Stimulated activated CD4-positive, alpha-beta T cell treated with anti-CD3 and anti-CD28 coated beads, Interleukin-2, amount 100 ng/mL, for 48 hours (primary cell): ENCODE data around the gene SIPA1L3.

ENCODE experiments used
- DNase-seq, 2 donors: peaks; one replicate each; pipeline ENCODE4 v3.0.0-alpha.2; 2020

SIPA1L3 gene

GRCh38 chr19:37947778-37948177, 40.8 kb downstream of the SIPA1L3 start:
- no peak for DNase-seq

DNA sequence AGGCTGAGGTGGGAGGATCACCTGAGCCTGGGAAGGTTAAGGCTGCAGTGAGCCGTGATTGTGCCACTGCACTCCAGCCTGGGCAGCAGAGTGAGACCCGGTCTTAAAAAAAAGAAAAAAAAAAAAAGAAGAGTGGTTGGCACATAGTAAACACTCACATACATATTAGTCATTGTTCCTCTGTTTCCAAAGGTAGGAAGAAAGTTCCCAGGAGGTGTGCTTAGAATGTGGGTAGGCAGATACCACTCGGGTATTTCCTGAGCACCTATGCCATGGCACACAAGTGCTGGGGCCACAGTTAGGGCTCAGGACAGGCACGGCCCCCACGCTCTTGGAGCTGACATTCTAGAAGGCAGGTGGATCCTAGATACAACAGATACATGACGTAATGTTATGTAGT, 41.4 kb downstream of the SIPA1L3 start:
- no peak for DNase-seq

DNA sequence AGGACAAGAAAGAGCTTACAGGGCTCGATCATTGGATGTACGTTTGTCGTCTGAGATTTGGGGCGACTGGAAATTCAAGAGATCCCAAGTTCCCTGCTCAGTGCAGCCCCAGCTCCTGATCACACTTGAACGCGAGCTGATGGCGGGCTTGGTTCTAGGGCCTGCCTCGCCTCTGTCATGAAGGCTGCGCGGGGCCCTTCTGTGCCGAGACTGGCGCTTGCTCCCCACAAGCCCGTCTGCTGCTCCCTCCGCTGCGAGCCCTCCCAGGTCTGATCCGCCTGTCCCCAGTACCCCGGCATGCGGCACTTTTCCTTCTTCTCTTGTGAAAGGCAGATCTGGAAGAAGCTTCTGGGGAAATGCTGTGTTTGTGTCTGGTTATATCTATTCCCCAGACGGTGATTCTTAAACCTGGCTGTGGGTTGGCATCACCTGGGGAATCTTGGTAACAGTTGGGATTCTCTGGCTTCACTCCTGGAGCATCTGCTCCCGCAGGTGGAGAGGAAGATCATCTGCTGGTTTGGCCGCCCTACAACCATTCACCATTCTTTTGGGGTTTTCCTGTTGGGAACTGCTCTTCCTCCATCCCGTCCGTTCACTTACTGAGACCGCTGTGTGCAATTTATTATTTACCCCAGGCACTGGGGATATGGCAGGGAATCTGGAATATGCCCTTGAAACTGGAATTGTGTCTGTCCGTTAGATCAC, 43.6 kb downstream of the SIPA1L3 start:
- DNase-seq = no peak

DNA sequence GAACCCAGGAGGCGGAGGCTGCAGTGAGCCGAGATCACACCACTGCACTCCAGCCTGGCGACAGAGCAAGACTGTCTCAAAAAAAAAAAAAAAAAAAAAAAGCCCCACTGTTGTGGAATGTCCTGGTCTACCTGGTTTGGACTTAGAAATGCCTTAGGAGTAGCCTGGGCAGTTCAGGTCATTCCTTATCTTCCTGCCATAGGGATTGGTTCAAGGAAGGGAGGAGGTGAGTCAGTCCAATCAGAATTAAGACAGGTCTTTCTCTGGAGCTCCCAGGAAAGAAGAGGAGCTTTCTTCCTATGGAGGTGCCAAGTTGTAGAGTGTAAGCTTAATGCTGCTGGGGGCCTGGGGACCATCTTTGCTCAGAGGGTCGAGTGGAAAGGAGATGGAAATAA, 44.8 kb downstream of the SIPA1L3 start:
- DNase-seq = no peak

DNA sequence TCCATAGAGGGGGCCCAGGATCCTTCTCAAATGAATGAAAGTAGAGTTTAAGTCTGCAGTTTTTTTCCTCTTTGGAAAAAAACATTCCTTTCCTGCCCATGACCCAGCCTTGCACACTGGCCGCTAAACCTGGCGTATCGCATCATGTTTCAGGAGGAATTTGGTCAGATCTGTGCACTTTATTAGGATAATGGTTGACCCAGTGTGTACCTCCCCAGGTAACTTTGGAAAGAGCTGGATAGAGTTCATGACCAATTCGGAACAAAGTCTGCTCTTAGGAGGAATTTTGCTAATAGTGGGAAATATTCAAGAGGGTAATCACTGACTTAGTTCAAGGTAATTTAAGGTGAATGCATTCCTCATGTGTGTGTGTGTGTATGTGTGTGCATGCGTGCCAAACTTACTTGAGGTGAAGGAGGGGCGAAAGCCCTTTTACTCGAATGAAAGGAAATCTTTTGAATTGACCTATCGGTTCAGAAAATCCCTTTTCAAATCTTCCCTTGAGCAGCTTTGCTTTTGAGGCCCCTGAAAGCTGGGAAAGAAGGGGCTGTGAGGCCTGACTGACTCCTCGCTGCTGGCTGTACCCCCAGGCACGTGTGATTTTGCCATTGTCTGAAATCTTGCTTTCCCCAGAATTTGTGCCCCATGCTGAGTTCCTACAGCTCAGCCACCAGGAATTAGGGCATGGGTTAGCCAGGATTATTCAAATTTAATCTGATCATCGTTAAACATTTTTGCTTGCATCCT, 46.3 kb downstream of the SIPA1L3 start:
- DNase-seq = no peak

DNA sequence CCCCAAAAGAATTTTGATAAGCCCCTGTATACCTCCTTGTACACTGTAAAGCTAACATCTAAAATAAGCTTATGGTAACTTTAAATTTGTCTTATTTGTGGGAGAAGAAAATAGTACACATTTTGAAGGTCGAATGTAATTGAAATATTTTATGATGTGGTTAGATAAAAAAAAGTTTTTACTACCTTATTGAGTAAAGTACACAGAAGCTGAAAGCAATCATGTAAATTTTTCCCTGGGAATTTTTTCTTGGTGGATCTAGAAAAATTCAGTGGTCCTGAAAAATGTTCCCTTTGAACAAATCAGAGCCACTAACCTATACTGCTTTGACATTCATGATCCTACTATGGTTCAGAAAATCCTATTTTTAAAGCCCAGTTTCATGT, 46.9 kb downstream of the SIPA1L3 start:
- no peak for DNase-seq

DNA sequence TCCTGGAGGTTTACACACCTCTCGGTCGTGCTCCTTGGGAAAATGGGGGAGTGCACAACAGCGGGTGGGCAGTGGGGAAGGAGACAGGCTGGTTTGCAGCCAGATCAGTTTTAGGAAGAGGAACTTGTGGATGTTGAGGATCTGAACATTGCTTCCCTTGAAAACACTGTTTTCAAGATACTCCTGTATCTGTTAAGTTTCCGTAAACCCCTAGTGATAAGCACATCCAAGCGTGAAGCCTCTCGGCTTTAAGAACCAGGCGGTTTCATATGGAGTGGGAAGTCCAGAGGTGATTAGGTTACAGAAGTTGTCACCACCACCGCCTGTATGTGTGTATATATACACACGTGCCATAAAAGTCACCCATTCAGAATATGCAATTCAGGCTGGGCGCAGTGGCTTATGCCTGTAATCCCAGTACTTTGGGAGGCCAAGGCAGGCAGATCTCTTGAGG, 47.4 kb downstream of the SIPA1L3 start:
- no peak for DNase-seq

- no peak for DNase-seq
These were observed 49.0 kb downstream of the SIPA1L3 start for GRCh38 chr19:37955986-37956385.

GRCh38 chr19:37957176-37957575, 50.2 kb downstream of the SIPA1L3 start:
- no peak for DNase-seq

DNA sequence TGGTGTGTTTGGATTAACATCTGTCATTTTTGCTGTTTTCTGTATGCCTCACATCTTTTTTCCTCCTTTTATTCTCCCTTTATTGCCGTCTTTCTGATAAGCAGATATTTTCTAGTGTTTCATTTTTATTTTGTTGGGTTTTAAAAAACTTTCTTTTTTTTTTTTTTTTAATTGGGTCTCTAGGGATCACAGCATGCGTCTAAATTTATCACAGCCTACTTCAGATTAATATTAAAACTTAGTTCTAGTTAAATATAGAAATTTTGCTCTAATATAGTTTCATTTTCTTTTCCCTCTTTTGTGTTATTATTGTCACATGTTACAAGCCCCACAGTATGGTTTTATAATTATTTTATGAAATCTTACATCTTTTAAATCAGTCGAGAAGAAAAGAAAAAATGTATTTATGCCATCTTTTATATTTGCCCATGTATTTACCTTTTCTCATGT, 52.7 kb downstream of the SIPA1L3 start:
- no peak for DNase-seq

- DNase-seq = no peak
These were observed 54.2 kb downstream of the SIPA1L3 start for GRCh38 chr19:37961198-37961597.

DNA sequence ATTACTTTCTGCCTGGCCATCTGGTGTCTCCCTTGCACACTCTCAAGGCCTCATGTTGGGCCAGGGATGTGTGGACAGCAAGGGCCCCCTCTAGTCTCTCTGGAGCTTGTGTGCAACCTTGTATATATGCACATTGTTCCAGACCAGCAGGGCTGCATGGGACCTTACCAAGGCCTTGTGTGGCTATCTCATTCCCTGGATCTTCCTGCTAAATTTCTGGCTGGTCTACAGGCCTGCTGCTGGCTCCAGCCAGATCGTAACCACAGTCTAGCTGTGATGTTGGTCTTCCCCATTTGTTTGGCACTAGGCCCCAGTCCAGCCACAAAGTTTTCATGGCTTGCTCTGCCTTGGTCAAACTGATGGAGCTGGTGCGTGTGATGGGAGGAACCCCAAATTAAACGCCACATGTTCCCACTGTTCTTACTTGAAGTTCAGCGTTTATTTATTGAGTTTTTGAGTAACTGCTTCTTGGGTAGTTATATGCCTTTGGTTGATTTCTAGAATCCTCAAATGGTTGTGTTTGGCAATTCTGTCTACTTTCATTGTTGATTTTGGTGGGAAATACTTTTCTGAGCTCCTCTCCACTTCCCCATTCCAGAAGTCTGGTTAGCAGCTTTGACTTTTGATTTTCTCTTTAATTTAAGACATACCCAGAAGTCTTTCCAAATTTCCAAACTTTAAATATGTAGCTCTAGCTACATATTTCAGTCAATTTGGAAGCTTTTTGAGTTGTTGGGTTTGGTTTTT, 56.4 kb downstream of the SIPA1L3 start:
- no peak for DNase-seq

- no peak for DNase-seq
These were observed 57.1 kb downstream of the SIPA1L3 start for GRCh38 chr19:37964109-37964508.

DNA sequence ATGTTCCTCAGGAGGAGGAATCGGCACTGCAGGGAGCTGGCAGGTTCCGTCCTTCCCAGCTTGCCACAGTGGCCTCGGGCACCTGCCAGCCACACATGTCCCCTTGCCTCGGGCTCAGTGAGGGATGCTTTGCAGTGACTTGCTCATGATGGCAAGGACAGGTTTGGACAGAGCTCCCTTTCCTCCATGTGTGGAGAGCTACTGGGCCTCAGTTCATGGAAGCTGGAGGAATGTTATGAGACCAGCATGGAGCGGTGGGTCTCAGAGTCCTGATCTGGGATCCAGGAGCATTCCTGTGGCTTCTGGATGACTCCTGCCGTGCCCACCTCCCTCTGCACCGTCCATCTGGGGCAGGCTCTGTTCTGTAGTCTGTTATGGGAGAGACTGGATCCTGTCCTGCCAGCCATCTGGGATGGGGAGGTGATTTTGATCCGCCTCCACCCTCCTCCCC, 59.2 kb downstream of the SIPA1L3 start:
- DNase-seq = no peak

DNA sequence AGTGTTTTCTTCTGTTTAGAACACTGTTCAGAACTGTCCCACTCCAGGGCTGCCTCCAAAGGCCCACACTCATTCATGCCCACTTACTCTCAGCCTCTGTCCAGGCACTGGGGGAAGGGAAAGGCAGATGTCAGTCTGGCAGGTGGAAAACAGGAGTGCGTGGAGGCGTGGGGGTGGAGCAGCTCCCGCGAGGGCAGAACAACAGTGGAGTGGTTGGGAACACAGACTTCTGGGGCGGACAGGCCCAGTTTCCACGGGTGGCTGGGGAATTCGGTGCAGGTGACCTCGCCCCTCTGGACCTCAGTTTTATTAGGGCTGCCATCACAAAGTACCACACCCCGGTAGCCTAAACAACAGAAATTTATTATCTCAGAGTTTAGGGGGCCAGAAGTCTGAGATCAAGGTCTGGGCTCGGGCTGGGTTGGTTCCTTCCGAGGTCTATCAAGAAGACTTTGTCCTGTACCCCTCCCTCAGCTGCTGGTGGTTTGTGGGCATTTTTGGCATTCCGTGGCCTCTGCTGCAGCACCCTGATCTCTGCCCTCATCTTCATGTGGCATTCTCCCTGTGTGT, 59.7 kb downstream of the SIPA1L3 start:
- DNase-seq = no peak

DNA sequence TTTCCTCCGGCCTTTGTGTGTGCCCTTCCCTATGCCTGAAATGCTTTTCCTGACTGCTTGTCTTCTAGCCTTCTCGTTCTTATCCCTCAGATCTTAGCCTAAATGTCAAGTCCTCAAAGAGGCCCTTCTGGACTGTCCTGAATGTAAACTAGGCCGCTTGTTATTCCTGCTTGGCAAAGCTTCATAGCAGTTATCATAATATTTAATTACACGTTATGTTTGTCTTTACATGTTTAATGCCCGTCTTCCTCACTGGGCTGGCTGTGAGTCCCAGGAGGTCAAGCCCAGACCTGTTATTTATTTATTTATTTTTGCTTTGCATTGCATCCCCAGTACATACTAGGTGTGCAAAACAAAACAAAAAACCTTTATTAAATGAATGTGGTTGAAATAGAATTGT, 62.7 kb downstream of the SIPA1L3 start:
- no peak for DNase-seq

DNA sequence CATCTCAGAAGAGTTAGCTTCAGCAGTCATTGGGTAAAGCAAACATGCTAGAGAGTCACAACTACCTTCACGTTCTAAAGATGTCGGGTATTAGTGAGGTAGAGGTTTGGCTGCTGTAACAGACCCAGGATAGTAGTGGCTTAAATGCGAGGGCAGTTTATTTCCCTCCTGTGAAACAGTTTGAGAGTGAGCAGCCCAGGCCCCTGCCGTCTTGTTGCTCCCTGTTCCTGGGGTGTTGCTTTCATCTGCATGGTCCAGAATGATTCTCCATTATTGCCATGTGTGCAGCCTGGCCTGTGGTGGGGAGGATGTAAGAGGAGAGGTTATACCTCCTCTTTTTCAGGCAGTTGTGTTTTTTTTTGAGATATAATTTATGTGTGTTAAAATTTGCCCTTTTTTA, 63.7 kb downstream of the SIPA1L3 start:
- DNase-seq = no peak

GRCh38 chr19:37972803-37973202, 65.8 kb downstream of the SIPA1L3 start:
- DNase-seq = no peak

GRCh38 chr19:37973666-37974065, 66.7 kb downstream of the SIPA1L3 start:
- DNase-seq = no peak

GRCh38 chr19:37975071-37975470, 68.1 kb downstream of the SIPA1L3 start:
- DNase-seq = no peak

- DNase-seq = no peak
These were observed 68.8 kb downstream of the SIPA1L3 start for GRCh38 chr19:37975596-37976515.

GRCh38 chr19:37977391-37977790, 70.4 kb downstream of the SIPA1L3 start:
- DNase-seq = no peak
